H1 (cell line): ENCODE results near the gene FMN2. TPM values are rescaled to one million over a fixed set of nuclear protein-coding genes. Genes with fewer than 3 reads are reported as not detected.

Experiments used
- HDAC2 ChIP-seq, 2 experiments: fragments of 300-600 bp in 1 of 2; sonication (generic) in 1 of 2; IDR thresholded peaks; 2 replicates each; pipeline ENCODE4 v1.6.1; 2011 to 2012; ENCODE audit warnings: low read depth in 2 of 2, low read length in 2 of 2, mild to moderate bottlenecking in 2 of 2, moderate library complexity in 2 of 2, borderline replicate concordance in 1 of 2, inconsistent platforms in 1 of 2
- POLR2AphosphoS5 ChIP-seq: IDR thresholded peaks from 2 replicates; pipeline ENCODE4 v1.6.1; 2011; ENCODE audit warnings: low read depth, low read length
- SIN3A ChIP-seq, 2 experiments: IDR thresholded peaks in 1 of 2; conservative IDR thresholded peaks in 1 of 2; 2 replicates each; pipeline ENCODE4 v1.6.1; 2011 to 2012; ENCODE audit warnings: low read length in 2 of 2, improper control_type of control experiment in 1 of 2, low read depth in 1 of 2, mild to moderate bottlenecking in 1 of 2
- polyA plus RNA-seq, 7 experiments: library from polyadenylated mRNA; depleted of rRNA in 3 of 7; stranded (reverse) in 5 of 7; unstranded in 2 of 7; fragments of >200 nt in 5 of 7; fragments of 200-250 nt in 2 of 7; gene quantifications; 1 replicate in 5 of 7; 2 replicates in 1 of 7; 4 replicates in 1 of 7; pipeline versions ENCODE4 v1.2.1 to v1.2.3, GENCODE V29; 2011 to 2013; ENCODE audit warnings: missing spikeins in 2 of 7, mixed read lengths in 2 of 7
- total RNA-seq: library from RNA; stranded (reverse); fragmentation: NEBNext Ultra II Directional; extraction: Animal tissue kit (Norgen Biotek cat#: 25700); gene quantifications from 2 replicates; pipeline ENCODE4 v1.2.1, GENCODE V29; 2021
- TF ChIP-seq, protein P1 (sequence below): IDR thresholded peaks from 2 replicates; pipeline ENCODE4 v1.6.1; 2011; ENCODE audit warnings: low read depth, mild to moderate bottlenecking, low read length; ENCODE audit not compliant: insufficient read depth
- TF ChIP-seq, protein P2 (sequence below): IDR thresholded peaks from 2 replicates; pipeline ENCODE4 v1.6.1; 2012; ENCODE audit warnings: low read length, inconsistent platforms

Gene FMN2
- total and polyA plus RNA-seq, 2 of the 8 experiments (the other 6 are each of a cell fraction or from before 2014, with no cell fraction given): 0.83 to 2.0 TPM

DNA sequence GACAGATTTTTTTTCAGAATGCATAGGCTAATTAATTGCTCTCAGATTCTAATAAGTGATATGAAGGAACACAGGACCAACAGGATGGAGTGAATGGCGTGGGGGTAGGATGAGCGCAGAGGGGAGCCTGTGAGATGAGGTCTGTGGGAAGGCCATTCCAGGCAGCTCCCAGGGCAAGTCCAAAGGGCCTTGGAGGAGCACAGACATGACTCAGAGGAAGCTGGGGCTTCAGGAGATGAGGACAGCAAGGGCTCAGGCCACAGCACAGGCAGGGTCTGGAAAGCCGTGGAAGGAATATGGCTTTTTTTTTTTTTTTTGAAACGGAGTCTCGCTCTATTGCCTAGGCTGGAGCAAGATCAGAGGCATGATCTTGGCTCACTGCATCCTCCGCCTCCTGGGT is 35.1 kb downstream of the FMN2 start (continued):
- TF ChIP-seq SIN3A (conservative IDR thresholded peaks at IDR 0.05 in 1 of 2, IDR thresholded peaks at IDR 0.05 in 1 of 2; ENCODE audit: low read depth in 1 of 2, low read length in 2 of 2): no peak
- TF ChIP-seq, protein P1, sequence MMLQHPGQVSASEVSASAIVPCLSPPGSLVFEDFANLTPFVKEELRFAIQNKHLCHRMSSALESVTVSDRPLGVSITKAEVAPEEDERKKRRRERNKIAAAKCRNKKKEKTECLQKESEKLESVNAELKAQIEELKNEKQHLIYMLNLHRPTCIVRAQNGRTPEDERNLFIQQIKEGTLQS: no peak
- TF ChIP-seq POLR2AphosphoS5: no peak
- TF ChIP-seq, protein P2, sequence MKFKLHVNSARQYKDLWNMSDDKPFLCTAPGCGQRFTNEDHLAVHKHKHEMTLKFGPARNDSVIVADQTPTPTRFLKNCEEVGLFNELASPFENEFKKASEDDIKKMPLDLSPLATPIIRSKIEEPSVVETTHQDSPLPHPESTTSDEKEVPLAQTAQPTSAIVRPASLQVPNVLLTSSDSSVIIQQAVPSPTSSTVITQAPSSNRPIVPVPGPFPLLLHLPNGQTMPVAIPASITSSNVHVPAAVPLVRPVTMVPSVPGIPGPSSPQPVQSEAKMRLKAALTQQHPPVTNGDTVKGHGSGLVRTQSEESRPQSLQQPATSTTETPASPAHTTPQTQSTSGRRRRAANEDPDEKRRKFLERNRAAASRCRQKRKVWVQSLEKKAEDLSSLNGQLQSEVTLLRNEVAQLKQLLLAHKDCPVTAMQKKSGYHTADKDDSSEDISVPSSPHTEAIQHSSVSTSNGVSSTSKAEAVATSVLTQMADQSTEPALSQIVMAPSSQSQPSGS: no peak
- TF ChIP-seq HDAC2 (IDR thresholded peaks at IDR 0.05; ENCODE audit: borderline replicate concordance in 1 of 2, low read depth in 2 of 2, low read length in 2 of 2): no peak
